GM21786 (cell line): Measurements from ENCODE around the gene PSMB7.

Experiments used
- ATAC-seq: cut with Tn5 transposase; IDR thresholded peaks from one replicate; pipeline ENCODE4 v1.9.1; 2021; ENCODE audit not compliant: unreplicated experiment

Gene PSMB7

DNA sequence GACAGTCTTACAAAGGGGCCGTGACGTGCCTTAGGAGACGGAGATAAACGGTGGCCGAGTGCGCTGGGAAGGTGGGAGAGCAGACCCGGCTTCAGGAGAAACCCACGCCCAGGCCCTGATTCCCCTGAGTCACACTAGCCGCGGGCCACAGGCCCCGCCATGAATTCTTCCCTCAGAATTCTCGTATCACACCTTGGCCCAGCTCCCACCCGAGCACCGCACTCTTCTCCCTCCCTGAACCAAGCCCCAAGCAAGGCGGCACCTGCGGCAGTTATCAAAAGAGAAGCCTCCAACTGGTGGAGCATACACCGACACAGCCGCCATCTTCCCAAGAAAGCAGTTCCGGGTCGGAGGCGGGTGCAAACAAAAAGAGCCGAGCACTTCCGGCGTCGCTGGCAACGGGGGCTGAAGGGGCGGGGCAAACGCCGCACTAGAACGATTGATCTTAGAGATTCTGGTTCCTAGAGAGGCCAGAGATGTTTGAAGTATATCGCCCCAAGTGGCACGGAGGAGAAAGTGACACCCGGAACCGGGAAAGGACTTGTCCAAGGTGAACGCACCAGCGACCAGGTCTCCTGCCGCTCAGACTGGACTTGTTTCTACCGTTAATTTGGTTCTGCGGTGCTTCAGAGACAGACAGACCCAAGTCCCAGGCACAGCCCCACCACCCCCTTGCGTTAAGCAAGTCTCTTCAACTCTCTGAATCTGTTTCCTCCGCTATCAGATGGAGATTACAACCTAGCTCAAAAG is at the start of gene PSMB7:
PSMB7 (minus strand) TSS at position 341 of the 750 bp plus-strand sequence; CDS start at position 324, 17 bp downstream.
- ATAC-seq = peak; percentile 91

DNA sequence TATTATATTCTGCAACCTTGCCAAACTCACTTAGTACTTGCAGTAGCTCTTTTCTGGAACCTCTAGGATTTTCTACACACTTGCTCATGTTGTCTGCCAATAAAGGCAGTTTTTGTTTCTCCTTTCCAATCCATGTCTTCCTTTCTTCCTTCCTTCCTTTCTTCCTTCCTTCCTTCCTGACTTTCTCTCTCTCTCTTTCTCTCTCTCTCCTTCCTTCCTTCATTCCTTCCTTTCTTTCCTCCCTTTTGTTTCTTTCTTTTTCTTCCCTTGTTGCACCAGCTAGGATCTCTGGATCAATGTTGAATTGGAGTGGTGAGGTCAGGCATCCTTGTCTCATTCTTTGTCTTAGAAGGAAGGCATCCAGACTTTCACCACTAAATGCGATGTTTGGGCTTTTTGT is 47.5 kb upstream of the PSMB7 start:
- no peak for ATAC-seq

DNA sequence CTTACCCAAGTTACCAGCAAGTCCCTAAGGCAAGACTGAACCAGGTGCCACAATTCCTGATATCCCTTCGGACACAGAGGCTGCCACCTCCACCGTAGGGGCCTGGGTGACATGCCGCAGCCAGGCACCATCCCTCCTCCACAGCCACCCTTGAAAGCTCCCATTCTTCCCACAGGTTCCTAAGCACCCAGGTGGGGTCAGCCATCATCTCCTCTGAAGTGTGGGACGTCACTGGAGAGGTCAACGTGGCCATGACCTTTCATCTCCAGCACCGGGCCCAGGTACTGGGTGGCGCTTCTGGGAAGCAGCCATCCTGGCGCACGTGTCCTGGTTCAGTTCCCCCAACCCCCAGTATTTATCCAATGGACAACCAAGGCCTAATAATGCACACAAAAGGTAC is 43.2 kb upstream of the PSMB7 start:
- ATAC-seq = no peak

DNA sequence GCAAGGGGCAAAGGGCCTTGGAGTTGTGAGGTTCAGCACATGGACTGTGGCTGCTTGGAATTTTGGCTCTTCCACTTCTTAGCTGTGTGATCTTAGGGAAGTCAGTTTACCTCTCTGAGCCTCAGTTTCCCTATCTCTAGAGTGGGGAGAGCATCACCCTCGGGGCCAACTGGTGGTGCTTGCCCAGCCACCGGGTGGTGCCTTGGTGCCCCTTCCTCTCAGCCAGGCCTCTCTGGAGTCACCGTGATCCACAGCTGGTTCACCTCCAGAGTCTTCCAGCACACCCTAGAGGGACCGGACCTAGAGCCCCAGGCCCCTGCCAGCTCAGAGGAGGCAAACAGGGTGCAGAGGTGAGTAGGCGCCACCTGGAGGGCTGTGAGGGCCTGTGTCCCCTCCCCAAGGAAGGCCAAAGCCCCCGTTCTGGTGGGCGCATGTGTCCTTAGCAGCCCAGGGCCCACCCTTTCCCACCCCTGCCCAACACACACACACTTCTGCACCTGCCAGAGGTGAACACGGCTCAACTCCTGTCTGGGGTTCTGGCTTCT is 42.7 kb upstream of the PSMB7 start:
- no peak for ATAC-seq

DNA sequence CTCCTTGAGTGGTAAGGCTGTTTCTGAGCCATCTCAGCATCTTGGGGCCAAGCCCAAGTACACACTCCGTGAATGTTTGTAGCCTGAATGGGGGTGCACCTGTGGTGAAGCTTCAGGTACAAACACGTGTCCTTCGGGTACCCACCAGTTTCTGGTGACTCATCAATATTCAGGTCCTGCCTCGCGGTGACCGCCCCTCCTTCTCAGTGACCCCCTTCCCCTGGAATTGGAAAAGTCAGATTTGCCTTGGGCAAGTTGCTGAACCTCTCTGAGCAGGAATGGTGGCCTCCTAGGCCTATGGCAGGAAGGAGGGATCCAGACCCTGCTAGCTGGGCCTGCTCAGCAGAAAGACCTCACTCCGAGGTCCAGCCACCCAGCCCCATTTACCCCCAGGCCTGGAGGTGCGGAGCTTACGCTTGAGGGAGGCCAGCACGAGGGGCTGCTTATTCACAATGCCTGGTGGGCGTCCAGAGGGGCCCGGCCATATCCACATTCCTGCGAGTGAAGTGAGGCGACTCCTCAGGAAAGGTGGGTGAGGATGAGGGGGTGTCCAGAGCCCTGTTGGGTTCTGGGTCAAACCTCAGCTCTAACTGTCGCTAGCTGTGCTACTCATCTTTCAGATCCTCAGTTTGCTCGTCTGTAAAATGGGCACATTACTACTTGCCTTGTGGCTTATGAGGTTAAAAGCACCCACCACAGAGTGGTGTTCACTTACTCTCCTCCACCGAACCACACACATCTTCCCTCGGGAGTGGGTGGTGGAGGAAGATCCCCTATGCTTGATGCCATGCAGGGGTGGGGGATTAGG is 42.0 kb upstream of the PSMB7 start:
- ATAC-seq = no peak

DNA sequence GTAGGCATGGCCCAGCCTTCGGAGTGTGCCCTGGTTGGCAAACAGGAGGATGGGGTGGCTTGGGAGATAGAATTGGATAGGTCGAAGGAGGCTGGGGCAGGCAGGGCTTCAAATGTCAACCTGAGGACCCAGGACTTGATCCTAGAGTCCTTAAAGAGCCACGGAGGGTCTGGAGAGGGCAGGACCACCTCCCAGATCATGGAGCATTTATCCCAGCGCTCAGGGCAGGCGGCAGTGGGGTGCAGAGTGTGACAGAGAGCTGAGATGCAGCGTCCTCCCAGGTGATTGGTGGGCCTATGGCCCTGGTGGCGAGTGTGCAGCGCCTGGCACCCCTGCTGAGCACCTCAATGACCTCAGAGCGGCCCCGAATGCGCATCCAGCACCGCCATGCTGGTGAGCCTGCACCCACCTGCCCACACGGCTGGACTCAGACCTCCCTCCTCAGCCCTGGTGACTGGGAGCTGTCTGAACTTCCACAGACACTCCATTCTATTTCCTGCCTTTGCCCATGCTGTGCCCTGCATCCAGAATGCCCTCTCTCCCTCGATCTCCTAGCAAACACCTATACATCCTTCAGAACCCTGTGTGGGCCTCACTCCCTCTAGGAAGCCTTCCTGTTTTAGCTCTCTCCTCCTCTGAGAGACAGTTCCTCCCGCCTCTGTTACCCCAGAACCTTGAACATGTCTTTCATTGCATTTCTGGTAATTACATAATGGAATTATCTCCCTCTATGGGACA is 41.3 kb upstream of the PSMB7 start:
- ATAC-seq = no peak

DNA sequence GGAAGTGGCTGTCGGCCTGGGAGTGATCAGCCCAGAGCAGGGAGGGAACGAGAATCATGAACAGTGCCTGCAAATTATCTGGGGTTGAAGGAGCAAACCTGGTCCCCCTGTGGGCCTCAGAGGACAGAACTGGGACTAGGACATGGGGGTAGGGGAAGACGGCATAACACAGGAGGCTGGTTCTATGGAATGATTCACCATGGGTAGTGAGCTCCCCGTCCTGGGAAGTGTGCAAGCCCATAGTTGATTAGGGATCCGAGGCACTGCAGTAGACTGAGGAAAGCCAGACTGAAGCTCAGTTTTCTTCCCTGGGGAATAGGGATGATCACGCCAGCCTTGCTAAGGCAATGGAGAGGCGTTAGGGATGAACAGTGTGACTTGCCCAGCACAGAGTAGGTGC is 40.6 kb upstream of the PSMB7 start:
- no peak for ATAC-seq

DNA sequence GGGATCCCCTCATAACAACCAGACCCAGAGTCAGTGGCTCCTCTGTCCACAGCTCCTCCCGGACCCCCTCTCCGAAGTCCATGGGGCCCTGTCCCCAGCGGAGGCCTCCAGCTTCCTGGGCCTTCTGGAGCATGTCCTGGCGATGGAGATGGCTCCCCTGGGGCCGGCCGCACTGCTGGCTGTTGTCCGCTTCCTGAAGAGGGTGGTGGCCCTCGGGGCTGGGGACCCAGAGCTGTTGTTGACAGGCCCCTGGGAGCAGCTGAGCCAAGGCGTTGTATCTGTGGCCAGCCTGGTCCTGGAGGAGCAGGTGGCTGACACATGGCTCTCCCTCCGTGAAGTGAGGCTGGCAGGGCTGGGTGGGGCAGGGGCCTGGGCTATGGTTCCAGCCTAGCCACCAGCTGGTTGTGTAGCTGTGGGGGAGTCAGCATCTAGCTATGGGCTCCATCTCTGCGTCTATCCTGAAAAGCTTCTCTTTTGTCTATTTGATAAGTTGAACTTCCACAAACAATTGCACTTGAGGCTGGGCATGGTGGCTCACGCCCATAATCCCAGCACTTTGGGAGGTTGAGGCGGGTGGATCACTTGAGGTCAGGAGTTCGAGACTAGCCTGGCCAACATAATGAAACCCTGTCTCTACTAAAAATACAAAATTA is 39.7 kb upstream of the PSMB7 start:
- no peak for ATAC-seq

DNA sequence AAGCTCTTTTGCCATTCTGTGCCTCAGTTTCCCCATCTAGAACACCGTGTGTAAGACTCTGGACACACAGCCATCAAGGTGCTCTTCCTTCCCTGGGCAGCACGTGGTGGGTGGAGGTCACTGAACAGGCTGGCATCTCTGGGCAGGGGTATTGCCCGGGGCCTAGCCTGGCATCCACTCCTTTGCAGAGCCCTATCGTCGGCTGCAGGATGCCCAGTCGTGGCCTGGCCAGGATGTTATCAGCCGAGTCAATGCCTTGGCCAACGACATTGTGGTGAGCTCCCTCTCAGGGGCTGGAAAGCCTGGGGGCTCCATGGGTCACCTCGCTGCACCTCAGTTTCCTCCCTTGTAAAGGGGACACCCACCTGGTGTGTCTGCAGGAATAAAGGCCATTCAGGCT is 39.1 kb upstream of the PSMB7 start:
- no peak for ATAC-seq

DNA sequence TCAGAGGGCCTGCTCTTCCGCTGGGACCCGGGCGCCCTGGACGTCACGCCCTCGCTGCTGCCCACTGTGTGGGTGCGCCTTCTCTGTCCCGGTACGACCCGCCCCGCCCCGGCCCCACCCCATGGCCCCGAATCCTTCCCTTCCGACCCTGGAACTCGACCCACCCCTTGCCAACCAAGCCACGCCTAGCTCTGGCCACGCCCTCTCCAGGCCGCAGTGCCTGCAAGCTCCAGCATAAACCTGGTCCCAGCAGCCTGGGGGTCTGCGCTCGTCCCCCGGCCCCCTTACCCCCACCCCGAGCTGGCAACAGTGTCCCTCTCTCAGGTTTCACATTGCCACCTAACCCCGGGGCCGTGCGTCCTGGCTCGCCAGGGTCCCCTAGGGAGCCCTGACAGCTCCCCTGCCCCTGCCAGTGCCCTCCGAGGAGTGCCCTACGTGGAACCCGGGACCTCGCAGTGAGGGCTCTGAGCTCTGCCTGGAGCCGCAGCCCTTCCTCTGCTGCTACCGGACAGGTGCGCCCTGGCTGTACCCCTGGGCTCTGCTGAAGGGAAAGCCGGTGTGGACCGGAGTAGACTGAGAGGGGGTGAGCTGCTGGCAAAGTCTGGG is 38.4 kb upstream of the PSMB7 start:
- no peak for ATAC-seq

DNA sequence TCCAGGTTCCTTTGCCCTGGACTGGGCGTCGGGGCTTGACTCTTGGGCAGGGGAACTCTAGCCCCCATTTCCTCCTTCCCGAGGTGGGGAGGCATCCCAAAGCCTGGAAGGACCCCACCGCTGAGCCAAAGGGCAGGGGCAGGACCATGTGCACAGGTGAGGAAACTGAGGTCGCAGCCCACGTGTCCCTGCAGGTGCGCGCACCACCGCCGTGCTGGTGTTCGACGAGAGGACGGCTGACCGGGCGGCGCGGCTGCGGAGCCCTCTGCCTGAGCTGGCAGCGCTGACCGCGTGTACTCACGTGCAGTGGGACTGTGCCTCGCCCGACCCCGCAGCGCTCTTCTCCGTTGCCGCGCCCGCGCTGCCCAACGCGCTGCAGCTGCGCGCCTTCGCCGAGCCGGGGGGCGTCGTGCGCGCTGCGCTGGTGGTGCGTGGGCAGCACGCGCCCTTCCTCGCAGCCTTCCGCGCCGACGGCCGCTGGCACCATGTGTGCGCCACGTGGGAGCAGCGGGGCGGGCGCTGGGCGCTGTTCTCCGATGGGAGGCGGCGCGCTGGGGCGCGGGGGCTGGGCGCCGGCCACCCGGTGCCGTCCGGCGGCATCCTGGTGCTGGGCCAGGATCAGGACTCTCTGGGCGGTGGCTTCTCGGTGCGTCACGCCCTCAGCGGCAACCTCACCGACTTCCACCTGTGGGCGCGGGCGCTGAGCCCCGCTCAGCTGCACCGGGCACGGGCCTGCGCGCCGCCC is 37.8 kb upstream of the PSMB7 start:
- ATAC-seq = no peak

DNA sequence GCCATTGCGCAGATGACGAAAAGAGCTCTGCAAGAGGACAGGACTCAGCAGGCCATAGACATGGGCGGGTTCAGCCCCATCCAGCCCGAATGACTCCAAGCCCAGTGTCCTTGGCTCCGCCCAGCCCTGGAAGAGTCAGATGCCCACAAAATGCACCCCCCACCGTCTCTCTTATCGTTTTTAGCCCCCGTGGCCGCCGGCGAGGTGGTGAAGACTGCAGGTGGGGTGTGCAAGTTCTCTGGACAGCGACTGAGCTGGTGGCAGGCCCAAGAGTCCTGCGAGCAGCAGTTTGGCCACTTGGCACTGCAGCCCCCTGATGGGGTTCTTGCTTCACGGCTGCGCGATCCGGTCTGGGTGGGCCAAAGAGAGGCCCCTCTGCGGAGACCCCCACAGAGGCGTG is 37.1 kb upstream of the PSMB7 start:
- ATAC-seq = no peak

DNA sequence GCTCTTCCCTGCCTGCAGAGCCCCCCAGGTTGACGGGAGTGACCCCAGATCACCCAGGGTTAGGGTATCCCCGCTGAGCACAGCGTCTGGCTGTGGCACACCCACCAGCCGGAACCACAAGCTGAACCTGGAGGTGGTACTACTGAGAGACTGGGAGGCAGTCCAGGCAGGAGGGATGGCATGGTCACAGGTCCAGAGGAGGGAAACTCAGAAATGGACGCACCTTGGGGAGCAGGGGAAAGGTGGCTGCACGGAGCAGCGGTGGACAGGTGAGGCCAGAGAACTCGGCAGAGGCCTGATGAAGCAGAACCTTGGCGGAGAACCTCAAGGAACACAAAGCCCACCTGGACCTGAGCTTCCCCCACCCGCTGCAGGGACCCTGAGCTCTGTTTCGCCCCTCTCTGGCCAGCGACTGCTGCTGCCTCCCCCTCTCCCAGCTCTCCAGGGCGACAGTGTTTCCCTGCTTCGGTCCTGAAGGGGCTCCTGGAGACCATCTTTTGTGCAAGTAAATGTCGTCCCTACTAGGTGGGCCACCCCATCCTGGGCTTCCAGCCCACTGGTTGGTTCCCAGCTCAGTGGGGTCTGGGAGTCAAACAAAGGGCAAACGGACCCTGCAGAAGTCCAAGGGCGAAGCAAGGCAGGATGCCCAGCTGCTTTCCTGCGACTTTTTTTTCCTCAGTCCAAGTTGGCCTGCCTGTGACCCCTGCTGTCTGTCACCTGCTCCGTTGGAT is 35.9 kb upstream of the PSMB7 start:
- ATAC-seq = no peak

DNA sequence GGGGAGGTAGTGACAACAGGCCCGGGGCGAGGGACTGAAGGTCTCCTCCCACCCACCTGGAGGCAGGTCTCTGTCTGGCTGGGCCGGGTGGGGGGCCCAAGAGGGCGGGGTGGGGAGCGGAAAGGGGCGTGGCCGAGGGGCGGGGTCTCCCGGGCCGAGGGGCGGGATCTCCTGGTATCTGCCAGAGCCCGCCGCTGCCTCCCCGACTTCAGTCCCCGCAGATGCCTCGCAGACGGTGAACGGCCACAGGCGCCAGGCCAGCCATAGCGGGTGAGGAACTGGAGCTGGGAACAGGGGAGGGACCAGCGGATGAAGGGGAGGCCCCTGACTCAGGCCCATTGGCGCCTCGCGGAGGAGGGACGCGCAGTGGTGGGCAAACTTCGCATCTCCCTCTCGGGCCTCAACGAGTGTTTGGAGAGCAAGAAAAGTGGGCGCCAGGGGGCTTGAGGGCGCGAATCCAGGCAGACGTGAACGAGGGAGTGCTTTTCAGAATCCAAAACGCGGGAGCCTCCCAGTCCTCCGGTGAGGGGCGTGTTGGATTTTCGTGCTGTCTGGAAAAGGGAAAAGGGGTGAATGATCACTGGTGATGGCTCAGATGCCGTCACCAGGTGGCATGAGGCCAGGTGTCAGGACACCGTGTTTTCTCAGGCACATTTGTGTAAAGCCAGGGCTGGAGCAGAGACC is 35.1 kb upstream of the PSMB7 start, which contains the start of gene ADGRD2:
ADGRD2 (plus strand) TSS at position 211 of the 684 bp plus-strand sequence. CDS start 1,216 bp downstream, outside the sequence.
- no peak for ATAC-seq

DNA sequence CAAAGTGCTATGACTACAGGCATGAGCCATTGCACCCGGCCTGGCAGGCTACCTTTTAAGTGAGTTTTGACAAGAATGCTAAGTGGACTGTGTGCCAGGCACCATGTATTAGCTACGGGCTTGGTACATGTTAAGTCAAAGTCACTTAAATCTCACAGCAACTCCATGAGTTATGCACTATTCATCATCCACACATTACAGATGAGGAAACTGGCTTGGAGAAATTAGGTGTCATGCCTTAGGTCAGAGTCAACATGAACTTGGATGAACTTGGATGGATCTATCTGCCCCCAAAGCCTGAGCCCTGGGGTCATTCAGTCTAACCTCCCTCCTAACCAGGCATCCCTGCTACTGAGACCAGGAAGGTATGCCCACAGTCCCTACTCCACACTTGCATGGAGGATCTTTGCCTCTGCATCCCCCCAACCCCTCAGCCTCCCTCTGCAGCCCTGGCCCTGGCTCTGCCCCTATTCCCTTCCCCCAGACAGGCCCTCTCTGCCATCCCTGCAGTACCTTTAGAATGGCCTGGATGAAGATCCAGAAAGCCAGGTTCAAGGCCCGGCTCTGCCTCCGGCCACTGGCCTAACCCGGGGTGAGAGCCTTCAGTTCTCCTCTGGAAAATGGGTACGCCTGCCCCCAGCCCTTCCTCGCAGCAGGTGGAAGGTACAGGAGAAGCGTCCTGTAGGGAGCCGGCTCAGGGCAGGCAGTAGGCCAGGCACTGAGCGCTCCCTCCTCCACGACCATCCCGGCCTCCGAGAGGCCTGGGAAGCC is 34.3 kb upstream of the PSMB7 start:
- ATAC-seq = no peak

DNA sequence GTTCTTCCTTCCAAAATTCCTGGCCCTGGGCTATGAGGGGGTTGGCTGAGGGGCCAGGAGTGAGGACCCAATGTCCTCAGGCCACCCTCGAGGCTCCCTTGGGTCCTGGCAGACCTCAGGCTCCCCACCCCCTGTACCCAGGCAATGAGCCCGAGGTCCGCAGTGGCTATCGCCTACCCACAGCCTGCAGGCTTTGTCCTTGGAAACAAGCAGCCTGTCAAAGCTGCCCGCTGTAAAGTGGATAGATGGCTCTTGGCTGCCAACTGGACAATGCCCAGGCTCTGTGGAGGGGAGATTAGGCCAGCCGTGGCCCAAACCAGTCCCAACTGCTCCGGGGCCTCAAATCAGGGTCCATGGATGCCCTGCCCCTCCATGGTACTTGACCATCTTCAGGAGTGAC is 32.8 kb upstream of the PSMB7 start:
- no peak for ATAC-seq

DNA sequence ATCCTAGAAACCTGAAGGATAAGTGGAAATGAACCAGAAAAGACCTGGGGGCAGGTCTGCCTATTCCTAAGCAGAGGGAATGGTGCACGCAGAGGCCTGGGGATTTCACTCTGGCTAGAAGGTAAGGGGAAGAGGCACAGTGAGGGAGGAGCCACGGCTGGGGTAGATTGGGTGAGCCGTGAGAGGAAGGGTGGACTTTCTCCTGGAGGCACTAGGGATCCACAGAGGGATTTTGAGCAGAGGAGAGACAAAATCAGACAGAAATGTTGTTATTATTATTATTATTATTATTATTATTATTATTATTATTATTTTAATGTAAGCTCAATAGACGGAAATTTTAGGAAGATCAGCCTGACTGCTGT is 32.0 kb upstream of the PSMB7 start:
- no peak for ATAC-seq

DNA sequence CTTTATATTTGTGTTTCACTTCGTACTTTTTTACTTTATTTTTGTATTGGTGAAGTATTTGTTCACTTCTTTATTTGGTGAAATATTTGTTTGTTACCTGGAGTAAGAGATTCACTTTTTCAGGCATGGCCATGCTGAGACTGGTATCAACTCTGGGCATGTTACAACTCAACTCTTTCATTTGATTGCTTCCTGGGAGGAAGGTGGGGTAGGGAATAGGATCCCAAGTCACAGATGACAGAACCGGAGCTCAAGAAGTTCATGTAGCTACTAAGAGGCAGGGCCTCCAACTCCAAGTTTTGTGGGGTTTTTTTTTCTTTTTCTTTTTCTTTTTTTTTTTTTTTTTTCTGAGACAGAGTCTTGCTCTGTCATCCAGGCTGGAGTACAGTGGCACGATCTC is 28.9 kb upstream of the PSMB7 start:
- no peak for ATAC-seq
